Measurements from ENCODE around the gene TRAPPC4.

The TRAPPC4 gene

GRCh38 chr11:119023741-119024140, 5.2 kb downstream of the TRAPPC4 start:
- Histone ChIP-seq H3K27me3 (ENCODE audit: insufficient read depth, poor library complexity, severe bottlenecking) (no peaks in the 10 kb centered on the region), H3K27ac (replicated peaks) (no peak overlapping the region), H3K4me3 (replicated peaks; ENCODE audit: insufficient read depth, low read length) (no peak overlapping the region)
- no peak for DNase-seq (ENCODE audit: low read depth in 1 of 2, low spot score in 1 of 2)
- TF ChIP-seq GABPA (IDR thresholded peaks at IDR 0.05; ENCODE audit: low read depth) = no peak

GRCh38 chr11:119024430-119025098, 6.0 kb downstream of the TRAPPC4 start:
- no peak overlapping the region for H3K27ac ChIP-seq (replicated peaks)
- TF ChIP-seq SPI1 (IDR thresholded peaks at IDR 0.05; ENCODE audit: borderline replicate concordance, low read depth) = no peak
- no peak for TF ChIP-seq CTCF (IDR thresholded peaks at IDR 0.05; ENCODE audit: insufficient read depth, low read length)
- H3K4me3 ChIP-seq (replicated peaks; ENCODE audit: insufficient read depth, low read length) = no peak overlapping the region
- no peaks in the 10 kb centered on the region for H3K27me3 ChIP-seq (ENCODE audit: insufficient read depth, poor library complexity, severe bottlenecking)
- no peak for DNase-seq (ENCODE audit: low read depth in 1 of 2, low spot score in 1 of 2)

- TF ChIP-seq, protein P1, sequence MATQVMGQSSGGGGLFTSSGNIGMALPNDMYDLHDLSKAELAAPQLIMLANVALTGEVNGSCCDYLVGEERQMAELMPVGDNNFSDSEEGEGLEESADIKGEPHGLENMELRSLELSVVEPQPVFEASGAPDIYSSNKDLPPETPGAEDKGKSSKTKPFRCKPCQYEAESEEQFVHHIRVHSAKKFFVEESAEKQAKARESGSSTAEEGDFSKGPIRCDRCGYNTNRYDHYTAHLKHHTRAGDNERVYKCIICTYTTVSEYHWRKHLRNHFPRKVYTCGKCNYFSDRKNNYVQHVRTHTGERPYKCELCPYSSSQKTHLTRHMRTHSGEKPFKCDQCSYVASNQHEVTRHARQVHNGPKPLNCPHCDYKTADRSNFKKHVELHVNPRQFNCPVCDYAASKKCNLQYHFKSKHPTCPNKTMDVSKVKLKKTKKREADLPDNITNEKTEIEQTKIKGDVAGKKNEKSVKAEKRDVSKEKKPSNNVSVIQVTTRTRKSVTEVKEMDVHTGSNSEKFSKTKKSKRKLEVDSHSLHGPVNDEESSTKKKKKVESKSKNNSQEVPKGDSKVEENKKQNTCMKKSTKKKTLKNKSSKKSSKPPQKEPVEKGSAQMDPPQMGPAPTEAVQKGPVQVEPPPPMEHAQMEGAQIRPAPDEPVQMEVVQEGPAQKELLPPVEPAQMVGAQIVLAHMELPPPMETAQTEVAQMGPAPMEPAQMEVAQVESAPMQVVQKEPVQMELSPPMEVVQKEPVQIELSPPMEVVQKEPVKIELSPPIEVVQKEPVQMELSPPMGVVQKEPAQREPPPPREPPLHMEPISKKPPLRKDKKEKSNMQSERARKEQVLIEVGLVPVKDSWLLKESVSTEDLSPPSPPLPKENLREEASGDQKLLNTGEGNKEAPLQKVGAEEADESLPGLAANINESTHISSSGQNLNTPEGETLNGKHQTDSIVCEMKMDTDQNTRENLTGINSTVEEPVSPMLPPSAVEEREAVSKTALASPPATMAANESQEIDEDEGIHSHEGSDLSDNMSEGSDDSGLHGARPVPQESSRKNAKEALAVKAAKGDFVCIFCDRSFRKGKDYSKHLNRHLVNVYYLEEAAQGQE (IDR thresholded peaks at IDR 0.05; ENCODE audit: insufficient replicate concordance, low read depth) = no peak
- TF ChIP-seq POLR2AphosphoS5 (IDR thresholded peaks at IDR 0.05; ENCODE audit: low read depth) (no peak), SPI1 (IDR thresholded peaks at IDR 0.05; ENCODE audit: borderline replicate concordance, low read depth) (no peak), CTCF (IDR thresholded peaks at IDR 0.05; ENCODE audit: insufficient read depth, low read length) (no peak), GABPA (IDR thresholded peaks at IDR 0.05; ENCODE audit: low read depth) (no peak)
- Histone ChIP-seq H3K27me3 (ENCODE audit: insufficient read depth, poor library complexity, severe bottlenecking) (no peaks in the 10 kb centered on the region), H3K4me3 (replicated peaks; ENCODE audit: insufficient read depth, low read length) (no peak overlapping the region), H3K27ac (replicated peaks) (no peak overlapping the region)
- no peak for DNase-seq (ENCODE audit: low read depth in 1 of 2, low spot score in 1 of 2)
Measured at GRCh38 chr11:119025099-119025473, 6.5 kb downstream of the TRAPPC4 start.

DNA sequence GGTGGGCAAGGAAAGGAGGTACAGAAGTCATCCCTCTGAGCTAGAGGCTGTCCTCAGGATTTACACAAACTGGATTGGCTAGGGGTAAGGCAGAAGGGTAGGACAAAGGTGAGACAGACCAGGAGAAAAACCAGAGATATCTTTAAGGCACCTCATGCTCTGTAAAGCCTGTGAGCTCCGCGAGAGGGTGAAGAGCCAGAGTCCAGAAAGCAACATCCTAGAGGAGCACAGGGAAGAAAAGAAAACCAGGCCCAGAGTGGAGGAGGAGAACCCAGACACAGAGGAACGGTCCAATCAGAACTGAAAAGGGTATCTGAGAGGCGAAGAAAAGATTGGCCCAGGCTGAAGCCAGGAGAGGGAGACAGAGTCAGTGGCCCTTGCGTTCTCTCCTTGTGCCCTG, 7.0 kb downstream of the TRAPPC4 start:
- Histone ChIP-seq H3K27me3 (ENCODE audit: insufficient read depth, poor library complexity, severe bottlenecking) (no peaks in the 10 kb centered on the region), H3K27ac (replicated peaks) (no peak overlapping the region), H3K4me3 (replicated peaks; ENCODE audit: insufficient read depth, low read length) (no peak overlapping the region)
- no peak for DNase-seq (ENCODE audit: low read depth in 1 of 2, low spot score in 1 of 2)
- TF ChIP-seq SPI1 (IDR thresholded peaks at IDR 0.05; ENCODE audit: borderline replicate concordance, low read depth) (no peak), GABPA (IDR thresholded peaks at IDR 0.05; ENCODE audit: low read depth) (no peak), POLR2AphosphoS5 (IDR thresholded peaks at IDR 0.05; ENCODE audit: low read depth) (no peak), CTCF (IDR thresholded peaks at IDR 0.05; ENCODE audit: insufficient read depth, low read length) (no peak)
- TF ChIP-seq, protein P1 (IDR thresholded peaks at IDR 0.05; ENCODE audit: insufficient replicate concordance, low read depth) = no peak

Measured in HL-60 (cell line).